ENCODE measurements around the gene MYO9A. TPM values are rescaled to one million over a fixed set of nuclear protein-coding genes. Genes with fewer than 3 reads are reported as not detected.

The MYO9A gene
- total and polyA plus RNA-seq, 10 of the 15 experiments (the other 5 are each of a cell fraction or from before 2014, with no cell fraction given) = 3.3 to 25.3 (median 12.2) TPM

GRCh38 chr15:71777216-71777943 lies 340.6 kb downstream of the MYO9A start (continued):
- TF ChIP-seq ZBTB40 (IDR thresholded peaks at IDR 0.05; ENCODE audit: borderline replicate concordance) (no peak), RBBP5 (conservative IDR thresholded peaks at IDR 0.05) (no peak), ASH2L (IDR thresholded peaks at IDR 0.05; ENCODE audit: borderline replicate concordance, low read depth) (no peak), RAD51 (IDR thresholded peaks at IDR 0.05) (no peak), PML (IDR thresholded peaks at IDR 0.05; ENCODE audit: low read length) (no peak), SUZ12 (IDR thresholded peaks at IDR 0.05; ENCODE audit: unreplicated experiment) (no peak)
- TF ChIP-seq, protein P1, sequence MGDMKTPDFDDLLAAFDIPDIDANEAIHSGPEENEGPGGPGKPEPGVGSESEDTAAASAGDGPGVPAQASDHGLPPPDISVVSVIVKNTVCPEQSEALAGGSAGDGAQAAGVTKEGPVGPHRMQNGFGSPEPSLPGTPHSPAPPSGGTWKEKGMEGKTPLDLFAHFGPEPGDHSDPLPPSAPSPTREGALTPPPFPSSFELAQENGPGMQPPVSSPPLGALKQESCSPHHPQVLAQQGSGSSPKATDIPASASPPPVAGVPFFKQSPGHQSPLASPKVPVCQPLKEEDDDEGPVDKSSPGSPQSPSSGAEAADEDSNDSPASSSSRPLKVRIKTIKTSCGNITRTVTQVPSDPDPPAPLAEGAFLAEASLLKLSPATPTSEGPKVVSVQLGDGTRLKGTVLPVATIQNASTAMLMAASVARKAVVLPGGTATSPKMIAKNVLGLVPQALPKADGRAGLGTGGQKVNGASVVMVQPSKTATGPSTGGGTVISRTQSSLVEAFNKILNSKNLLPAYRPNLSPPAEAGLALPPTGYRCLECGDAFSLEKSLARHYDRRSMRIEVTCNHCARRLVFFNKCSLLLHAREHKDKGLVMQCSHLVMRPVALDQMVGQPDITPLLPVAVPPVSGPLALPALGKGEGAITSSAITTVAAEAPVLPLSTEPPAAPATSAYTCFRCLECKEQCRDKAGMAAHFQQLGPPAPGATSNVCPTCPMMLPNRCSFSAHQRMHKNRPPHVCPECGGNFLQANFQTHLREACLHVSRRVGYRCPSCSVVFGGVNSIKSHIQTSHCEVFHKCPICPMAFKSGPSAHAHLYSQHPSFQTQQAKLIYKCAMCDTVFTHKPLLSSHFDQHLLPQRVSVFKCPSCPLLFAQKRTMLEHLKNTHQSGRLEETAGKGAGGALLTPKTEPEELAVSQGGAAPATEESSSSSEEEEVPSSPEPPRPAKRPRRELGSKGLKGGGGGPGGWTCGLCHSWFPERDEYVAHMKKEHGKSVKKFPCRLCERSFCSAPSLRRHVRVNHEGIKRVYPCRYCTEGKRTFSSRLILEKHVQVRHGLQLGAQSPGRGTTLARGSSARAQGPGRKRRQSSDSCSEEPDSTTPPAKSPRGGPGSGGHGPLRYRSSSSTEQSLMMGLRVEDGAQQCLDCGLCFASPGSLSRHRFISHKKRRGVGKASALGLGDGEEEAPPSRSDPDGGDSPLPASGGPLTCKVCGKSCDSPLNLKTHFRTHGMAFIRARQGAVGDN (IDR thresholded peaks at IDR 0.05) = no peak

Measured in GM12878 (cell line).